SK-N-MC (cell line): ENCODE data around the gene MAGEA12.
"Not testable (repeated sequence)": the region's sequence is repeated elsewhere in the genome, so short reads cannot be mapped to it uniquely, and the experiment has no call there.

Experiments
- DNase-seq: peaks from one replicate; pipeline ENCODE4 v3.0.0-alpha.2; 2011; ENCODE audit warnings: low read depth, low spot score
- H3K27ac ChIP-seq: fragments of 200-600 bp; sonication (generic); 2 replicates; pipeline ENCODE4 v1.5.1; 2016; ENCODE audit warnings: mixed run types
- H3K36me3 ChIP-seq: fragments of 200-600 bp; sonication (generic); 2 replicates; pipeline ENCODE4 v1.6.1; 2017; ENCODE audit warnings: antibody characterized with exemption, low read length, mixed read lengths; ENCODE audit not compliant: insufficient read depth
- H3K4me3 ChIP-seq: fragments of 200-600 bp; sonication (generic); 2 replicates; pipeline ENCODE4 v1.5.1; 2016
- H3K9ac ChIP-seq: fragments of 200-600 bp; sonication (generic); 2 replicates; pipeline ENCODE4 v1.8.0; 2017; ENCODE audit warnings: mixed run types, mixed read lengths; ENCODE audit not compliant: insufficient read length
- H3K9me3 ChIP-seq: fragments of 200-600 bp; sonication (generic); 2 replicates; pipeline ENCODE4 v1.6.1; 2017; ENCODE audit warnings: low read depth, mild to moderate bottlenecking, antibody characterized with exemption, low read length, moderate library complexity, mixed read lengths
- EZH2 ChIP-seq: fragments of 200-600 bp; sonication (generic); IDR thresholded peaks from one replicate; pipeline ENCODE4 v1.6.1; 2017; ENCODE audit warnings: antibody characterized with exemption
- FOXP2 ChIP-seq: optimal IDR thresholded peaks from 2 replicates; pipeline ENCODE3; 2011; ENCODE audit warnings: mild to moderate bottlenecking, moderate library complexity; ENCODE audit not compliant: insufficient read depth; ENCODE audit errors: extremely low read length, control extremely low read depth
- POLR2AphosphoS5 ChIP-seq: IDR thresholded peaks from 2 replicates; pipeline ENCODE4 v1.6.1; 2012; ENCODE audit warnings: mild to moderate bottlenecking, low read depth, low read length, borderline replicate concordance

MAGEA12 gene

GRCh38 chrX:152735101-152735500 is 1.5 kb downstream of the MAGEA12 start:
- no peak for DNase-seq
- TF ChIP-seq POLR2AphosphoS5 (no peak), EZH2 (no peak), FOXP2 (no peak)
- H3K27ac ChIP-seq: no peak overlapping the region
- no peaks in the 10 kb centered on the region for H3K36me3 ChIP-seq
- H3K9ac ChIP-seq: no peak overlapping the region
- no peak overlapping the region for H3K4me3 ChIP-seq
- no peaks in the 10 kb centered on the region for H3K9me3 ChIP-seq

GRCh38 chrX:152735860-152736511 is 2.4 kb downstream of the MAGEA12 start:
- no peak for DNase-seq
- no peak overlapping the region for H3K27ac ChIP-seq
- TF ChIP-seq EZH2 (no peak), FOXP2 (no peak), POLR2AphosphoS5 (no peak)
- H3K4me3 ChIP-seq: no peak overlapping the region
- H3K9me3 ChIP-seq: no peaks in the 10 kb centered on the region
- H3K36me3 ChIP-seq: no peaks in the 10 kb centered on the region
- no peak overlapping the region for H3K9ac ChIP-seq

GRCh38 chrX:152736528-152736927 is 3.0 kb downstream of the MAGEA12 start:
- H3K9me3 ChIP-seq, H3K36me3 ChIP-seq, H3K27ac ChIP-seq, H3K9ac ChIP-seq, H3K4me3 ChIP-seq, DNase-seq: not testable (repeated sequence)

- Histone ChIP-seq H3K9ac (no peak overlapping the region), H3K36me3 (no peaks in the 10 kb centered on the region), H3K9me3 (no peaks in the 10 kb centered on the region), H3K27ac (no peak overlapping the region), H3K4me3 (no peak overlapping the region)
- no peak for DNase-seq
- TF ChIP-seq EZH2: no peak
- no peak for TF ChIP-seq POLR2AphosphoS5
- no peak for TF ChIP-seq FOXP2
Measured at GRCh38 chrX:152738560-152738959, 5.0 kb downstream of the MAGEA12 start.

- not testable (repeated sequence) for H3K9me3 ChIP-seq, H3K36me3 ChIP-seq, H3K27ac ChIP-seq, H3K4me3 ChIP-seq, DNase-seq, H3K9ac ChIP-seq
Measured at GRCh38 chrX:152753686-152754650, 20.4 kb downstream of the MAGEA12 start, which contains the start of gene MAGEA2. Gene MAGEA2, minus strand, starts transcription at chrX:152753842. Its CDS starts 2,479 bp downstream, at chrX:152751363.

- H3K9ac ChIP-seq, H3K27ac ChIP-seq, H3K36me3 ChIP-seq, H3K4me3 ChIP-seq, DNase-seq, H3K9me3 ChIP-seq: not testable (repeated sequence)
Measured at GRCh38 chrX:152754871-152755270, 21.3 kb downstream of the MAGEA12 start.

GRCh38 chrX:152758918-152759317 is 25.4 kb downstream of the MAGEA12 start, which contains the start of gene CSAG3:
Gene CSAG3, plus strand, starts transcription at chrX:152759218.
- not testable (repeated sequence) for H3K36me3 ChIP-seq, H3K27ac ChIP-seq, H3K9me3 ChIP-seq, H3K9ac ChIP-seq, DNase-seq, H3K4me3 ChIP-seq

GRCh38 chrX:152759544-152759943 is 26.0 kb downstream of the MAGEA12 start:
- H3K4me3 ChIP-seq, H3K9me3 ChIP-seq, H3K36me3 ChIP-seq, H3K27ac ChIP-seq, DNase-seq, H3K9ac ChIP-seq: not testable (repeated sequence)

GRCh38 chrX:152761582-152761981 is 28.0 kb downstream of the MAGEA12 start:
- H3K27ac ChIP-seq, H3K9ac ChIP-seq, H3K4me3 ChIP-seq, H3K36me3 ChIP-seq, H3K9me3 ChIP-seq, DNase-seq: not testable (repeated sequence)

GRCh38 chrX:152766562-152766961 is 33.0 kb downstream of the MAGEA12 start:
- not testable (repeated sequence) for H3K9me3 ChIP-seq, H3K27ac ChIP-seq, H3K9ac ChIP-seq

GRCh38 chrX:152769549-152770289 is 36.2 kb downstream of the MAGEA12 start, which contains the start of gene MAGEA6:
Gene MAGEA6, minus strand, starts transcription at chrX:152769689. Its CDS starts 2,039 bp downstream, at chrX:152767650.
- DNase-seq, H3K36me3 ChIP-seq, H3K9ac ChIP-seq: not testable (repeated sequence)

More at GRCh38 chrX:152766562-152766961, 33.0 kb downstream of the MAGEA12 start:
- H3K36me3 ChIP-seq, H3K4me3 ChIP-seq, DNase-seq: not testable (repeated sequence)

GRCh38 chrX:152787062-152787461 is 53.5 kb downstream of the MAGEA12 start:
- H3K36me3 ChIP-seq, H3K9ac ChIP-seq, H3K9me3 ChIP-seq, H3K4me3 ChIP-seq, DNase-seq, H3K27ac ChIP-seq: not testable (repeated sequence)

More at GRCh38 chrX:152769549-152770289, 36.2 kb downstream of the MAGEA12 start, which contains the start of gene MAGEA6:
- H3K9me3 ChIP-seq, H3K27ac ChIP-seq, H3K4me3 ChIP-seq: not testable (repeated sequence)
